Breast epithelium (tissue), 3 donors: ENCODE measurements around the gene RNASE3.
"Not testable (repeated sequence)": the region's sequence is repeated elsewhere in the genome, so short reads cannot be mapped to it uniquely, and the experiment has no call there.

ENCODE experiments used
- CTCF ChIP-seq, 3 donors: fragments of 450-650 bp; IDR thresholded peaks; one replicate each; pipeline ENCODE4 v1.5.1; 2016 to 2017; ENCODE audit warnings: antibody characterized with exemption in 3 of 3, mild to moderate bottlenecking in 3 of 3, moderate library complexity in 3 of 3
- POLR2A ChIP-seq: fragments of 450-650 bp; IDR thresholded peaks from one replicate; pipeline ENCODE4 v1.6.1; 2016; ENCODE audit warnings: antibody characterized with exemption, mild to moderate bottlenecking, moderate library complexity

GRCh38 chr14:20881229-20881628, 10.0 kb upstream of the RNASE3 start:
- TF ChIP-seq CTCF (IDR thresholded peaks at IDR 0.05); POLR2A: not testable (repeated sequence)
